Endothelial cell of umbilical vein (primary cell): Measurements from ENCODE around the gene GTF2IRD1. TPM values are rescaled to one million over a fixed set of nuclear protein-coding genes. Genes with fewer than 3 reads are reported as not detected.

Experiments
- BruUV-seq: library from RNA; stranded (reverse); fragments of 400-500 nt; replicated peaks from 2 replicates; lab custom pipeline; 2021; lab: Mats Ljungman, UMichigan
- CTCF ChIA-PET: fragments of 300-600, 350-600 bp; sonication (Branson Sonifier 250); formaldehyde crosslinking; loops from one replicate; lab custom pipeline; 2021; ENCODE audit warnings: antibody characterized with exemption, inconsistent platforms; lab: Charles Lee
- POLR2A ChIA-PET: fragments of 300-600, 350-600 bp; sonication (Branson Sonifier 250); formaldehyde crosslinking; loops from one replicate; lab custom pipeline; 2021; ENCODE audit warnings: antibody characterized with exemption, inconsistent platforms; lab: Charles Lee
- DNase-seq: peaks from one replicate; pipeline ENCODE4 v3.0.0-alpha.2; 2011; ENCODE audit warnings: low read depth, low spot score
- FAIRE-seq: peaks from 2 replicates; lab custom pipeline; 2011; peaks lifted over from hg19 to GRCh38; lab: Jason Lieb, UNC
- H2AFZ ChIP-seq: 2 replicates; pipeline ENCODE4 v1.6.0; 2012; ENCODE audit warnings: low read depth, low read length, control low read depth, inconsistent platforms
- H3K27ac ChIP-seq: 2 replicates; pipeline ENCODE4 v1.5.1; 2011; ENCODE audit warnings: low read depth, mild to moderate bottlenecking, control low read depth, low read length, moderate library complexity; ENCODE audit not compliant: insufficient read depth
- H3K27me3 ChIP-seq, 2 experiments: 2 replicates each; pipeline versions ENCODE4 v1.6.0 to v1.6.1; 2011; ENCODE audit warnings: low read length in 2 of 2, mixed read lengths in 1 of 2; ENCODE audit not compliant: control insufficient read depth in 2 of 2, insufficient read depth in 2 of 2
- H3K36me3 ChIP-seq, 2 experiments: 2 replicates in 1 of 2; 3 replicates in 1 of 2; pipeline ENCODE4 v1.5.1; 2011; ENCODE audit warnings: low read length in 2 of 2, mild to moderate bottlenecking in 1 of 2, moderate library complexity in 1 of 2; ENCODE audit not compliant: control insufficient read depth in 2 of 2, insufficient read depth in 2 of 2; ENCODE audit errors: extremely low read depth in 1 of 2
- H3K4me1 ChIP-seq: 3 replicates; pipeline ENCODE4 v1.5.1; 2011; ENCODE audit warnings: mild to moderate bottlenecking, low read length; ENCODE audit not compliant: control insufficient read depth, insufficient read depth; ENCODE audit errors: extremely low read depth
- H3K4me2 ChIP-seq: 2 replicates; pipeline ENCODE4 v1.6.1; 2011; ENCODE audit warnings: low read length, control low read depth, mixed read lengths; ENCODE audit not compliant: insufficient read depth
- H3K4me3 ChIP-seq, 3 experiments: fragments of 200-600 bp in 1 of 3; sonication (generic), shearing (Covaris generic) in 1 of 3; replicated peaks in 1 of 3; 2 replicates each; pipeline ENCODE4 v1.5.1; 2011 to 2016; ENCODE audit warnings: control low read depth in 3 of 3, low read length in 3 of 3, mild to moderate bottlenecking in 2 of 3, inconsistent platforms in 1 of 3, low read depth in 1 of 3, moderate library complexity in 1 of 3; ENCODE audit not compliant: insufficient read depth in 1 of 3
- H3K79me2 ChIP-seq: 2 replicates; pipeline ENCODE4 v1.6.0; 2012; ENCODE audit warnings: low read length, inconsistent platforms; ENCODE audit not compliant: control insufficient read depth, insufficient read depth
- H3K9ac ChIP-seq: replicated peaks from 2 replicates; pipeline ENCODE3; 2011; ENCODE audit warnings: low read length, control low read depth; ENCODE audit not compliant: insufficient read depth; ENCODE audit errors: extremely low read depth
- H3K9me1 ChIP-seq: replicated peaks from 3 replicates; pipeline ENCODE4 v1.6.0; 2011; ENCODE audit warnings: mild to moderate bottlenecking, low read length; ENCODE audit not compliant: control insufficient read depth, insufficient read depth; ENCODE audit errors: extremely low read depth
- H3K9me3 ChIP-seq: replicated peaks from 2 replicates; pipeline ENCODE4 v1.5.1; 2012; ENCODE audit warnings: low read length, inconsistent platforms; ENCODE audit not compliant: control insufficient read depth, insufficient read depth
- H4K20me1 ChIP-seq: replicated peaks from 2 replicates; pipeline ENCODE3; 2011; ENCODE audit warnings: mild to moderate bottlenecking, low read length; ENCODE audit not compliant: control insufficient read depth, insufficient read depth; ENCODE audit errors: extremely low read depth
- FOS ChIP-seq: IDR thresholded peaks from 2 replicates; pipeline ENCODE4 v1.6.1; 2011; ENCODE audit warnings: mild to moderate bottlenecking, low read length, moderate library complexity, borderline replicate concordance; ENCODE audit not compliant: insufficient read depth
- GATA2 ChIP-seq: IDR thresholded peaks from 2 replicates; pipeline ENCODE4 v1.7.0; 2011; ENCODE audit warnings: low read depth, mild to moderate bottlenecking, moderate library complexity, mixed read lengths, low read length; ENCODE audit not compliant: insufficient read length, insufficient read depth
- POLR2A ChIP-seq: IDR thresholded peaks from 2 replicates; pipeline ENCODE4 v1.6.1; 2012; ENCODE audit warnings: low read depth, mild to moderate bottlenecking, control low read depth, low read length
- dilution Hi-C: fragments of 300-500 bp; cut with MboI; formaldehyde crosslinking; loops from one replicate; pipeline ENCODE4 v1.15.0; 2019; ENCODE audit warnings: low sequenced_read_pairs; ENCODE audit not compliant: extremely low pct_ligation_motif_present
- intact Hi-C: fragments of 100-400 bp; cut with micrococcal nuclease; formaldehyde crosslinking; loops from one replicate; pipeline ENCODE4 v1.10.0; 2022
- polyA plus RNA-seq, 4 experiments: library from polyadenylated mRNA; depleted of rRNA in 3 of 4; stranded (reverse) in 3 of 4; unstranded in 1 of 4; fragments of >200 nt; gene quantifications; 2 replicates each; pipeline versions ENCODE4 v1.2.1 to v1.2.3, GENCODE V29; 2011 to 2012; ENCODE audit warnings: missing spikeins in 1 of 4
- total RNA-seq: library from RNA; stranded (reverse); gene quantifications from 2 replicates; pipeline ENCODE4 v1.2.3, GENCODE V29; 2021
- TF ChIP-seq, protein P1 (sequence below): IDR thresholded peaks from 2 replicates; pipeline ENCODE4 v1.6.1; 2011; ENCODE audit not compliant: insufficient read depth, insufficient read length

The GTF2IRD1 gene
- total and polyA plus RNA-seq, 2 donors (not counting 3 experiments of a cell fraction or from before 2014, with no cell fraction given): 14.2 to 24.2 TPM

DNA sequence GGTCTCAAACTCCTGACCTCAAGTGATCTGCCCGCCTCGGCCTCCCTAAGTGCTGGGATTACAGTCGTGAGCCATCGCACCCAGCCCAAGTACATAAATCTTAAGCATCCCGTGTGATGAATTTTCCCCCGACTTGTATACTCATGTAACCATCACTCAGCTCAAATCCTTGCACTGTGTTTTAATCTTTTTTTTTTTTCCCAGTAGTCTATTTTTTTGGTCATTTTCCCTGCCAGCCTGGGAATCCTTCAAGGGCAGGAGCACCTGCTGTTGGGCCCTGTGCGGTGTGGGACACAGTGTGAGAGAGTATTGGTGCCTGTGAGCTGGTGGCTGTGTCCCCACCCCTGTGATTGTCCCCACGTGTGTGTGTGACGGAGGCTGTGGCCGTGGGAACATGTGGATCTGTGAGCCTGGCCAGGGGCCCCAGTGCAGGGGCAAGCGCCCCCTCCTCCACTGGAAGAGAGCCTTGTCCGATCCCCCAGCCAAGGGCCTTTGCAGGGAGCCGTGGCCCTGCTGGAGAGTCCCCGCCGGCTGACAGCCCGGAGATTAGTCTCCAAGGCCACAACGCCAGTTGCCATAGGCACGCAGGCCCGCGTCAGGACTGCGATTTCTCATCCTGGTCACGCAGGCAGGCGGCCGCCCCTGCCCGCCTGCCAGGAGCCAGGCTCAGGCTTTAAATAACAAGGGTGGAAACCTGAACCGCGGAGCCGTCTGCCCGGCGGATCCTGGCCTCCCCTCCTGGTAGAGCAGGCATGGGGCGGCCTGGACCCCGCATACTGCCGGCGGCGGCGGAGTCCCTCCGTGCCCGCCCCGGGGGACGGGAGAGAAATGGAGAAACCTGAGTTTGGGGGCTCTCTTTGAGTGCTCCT is 26.5 kb downstream of the GTF2IRD1 start:
- Histone ChIP-seq H3K9me3 (no peaks in the 10 kb centered on the region), H3K4me1 (peaks cover 33% of the 10 kb centered on the region), H4K20me1 (no peaks in the 10 kb centered on the region), H3K9ac (peak overlapping the region; percentile 83), H3K4me2 (peak overlapping the region; percentile 88), H3K27ac (peak overlapping the region; percentile 92), H3K4me3 (peak overlapping the region; percentile 11 to 47 (median 20)), H3K9me1 (no peaks in the 10 kb centered on the region), H3K27me3 (no peaks in the 10 kb centered on the region), H3K79me2 (peaks cover 3% of the 10 kb centered on the region), H3K36me3 (no peaks in the 10 kb centered on the region), H2AFZ (peak overlapping the region; percentile 88)
- ChIA-PET CTCF (interaction anchor here (1.0 to 1.1 kb wide), 2 partner anchors 12 to 18 kb away, joined by 3 to 4 read pairs; no protein-coding TSS in a partner anchor), POLR2A (no interaction called here)
- intact Hi-C loops: loop anchor here (2.0 kb wide), 2 partner anchors 23 to 177 kb away; partner anchors contain the start of gene GTF2I
- DNase-seq: peak; percentile 82
- dilution Hi-C loops: no loop called here
- peak; percentile 56 for FAIRE-seq
- no peak for TF ChIP-seq GATA2
- TF ChIP-seq, protein P1, sequence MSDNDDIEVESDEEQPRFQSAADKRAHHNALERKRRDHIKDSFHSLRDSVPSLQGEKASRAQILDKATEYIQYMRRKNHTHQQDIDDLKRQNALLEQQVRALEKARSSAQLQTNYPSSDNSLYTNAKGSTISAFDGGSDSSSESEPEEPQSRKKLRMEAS: peak; percentile 22
- BruUV-seq: TSS peak; percentile 37

GRCh38 chr7:74480861-74481417 is 27.2 kb downstream of the GTF2IRD1 start:
- Histone ChIP-seq H3K36me3 (no peaks in the 10 kb centered on the region), H3K4me1 (peaks cover 33% of the 10 kb centered on the region), H3K79me2 (peaks cover 3% of the 10 kb centered on the region), H3K4me3 (peak overlapping the region; percentile 11 to 47 (median 20)), H4K20me1 (no peaks in the 10 kb centered on the region), H3K9me3 (no peaks in the 10 kb centered on the region), H3K27me3 (no peaks in the 10 kb centered on the region), H2AFZ (peak overlapping the region; percentile 88), H3K9ac (peak overlapping the region; percentile 83), H3K27ac (peak overlapping the region; percentile 92), H3K4me2 (peak overlapping the region; percentile 88), H3K9me1 (no peaks in the 10 kb centered on the region)
- FAIRE-seq (peak; percentile 76), DNase-seq (peak; percentile 66)
- dilution Hi-C loops: no loop called here
- no TSS peak for BruUV-seq
- intact Hi-C loops: loop anchor here (2.0 kb wide), 2 partner anchors 24 to 176 kb away; partner anchors contain the start of gene GTF2I
- TF ChIP-seq POLR2A: peak; percentile 25
- no peak for TF ChIP-seq FOS
- ChIA-PET CTCF (interaction anchor here (1.0 kb wide), 1 partner anchor 17 kb away, joined by 4 read pairs; no protein-coding TSS in a partner anchor), POLR2A (no interaction called here)
